ENCODE measurements around the gene ZNF23.

- TF ChIP-seq CTCF (IDR thresholded peaks at IDR 0.05) (no peak), POLR2A (IDR thresholded peaks at IDR 0.05) (no peak)
These were observed 57.7 kb downstream of the ZNF23 start for GRCh38 chr16:71404364-71404763.

All from testis (tissue), 2 donors.